ENCODE data around the gene PREX1. TPM values are rescaled to one million over a fixed set of nuclear protein-coding genes. Genes with fewer than 3 reads are reported as not detected.
A peak's percentile ranks its signal among the peaks of the same experiment; 100 is the strongest.

The PREX1 gene
- total and polyA plus RNA-seq, 2 donors (not counting 3 experiments of a cell fraction or from before 2014, with no cell fraction given) = 51.3 to 72.9 TPM

DNA sequence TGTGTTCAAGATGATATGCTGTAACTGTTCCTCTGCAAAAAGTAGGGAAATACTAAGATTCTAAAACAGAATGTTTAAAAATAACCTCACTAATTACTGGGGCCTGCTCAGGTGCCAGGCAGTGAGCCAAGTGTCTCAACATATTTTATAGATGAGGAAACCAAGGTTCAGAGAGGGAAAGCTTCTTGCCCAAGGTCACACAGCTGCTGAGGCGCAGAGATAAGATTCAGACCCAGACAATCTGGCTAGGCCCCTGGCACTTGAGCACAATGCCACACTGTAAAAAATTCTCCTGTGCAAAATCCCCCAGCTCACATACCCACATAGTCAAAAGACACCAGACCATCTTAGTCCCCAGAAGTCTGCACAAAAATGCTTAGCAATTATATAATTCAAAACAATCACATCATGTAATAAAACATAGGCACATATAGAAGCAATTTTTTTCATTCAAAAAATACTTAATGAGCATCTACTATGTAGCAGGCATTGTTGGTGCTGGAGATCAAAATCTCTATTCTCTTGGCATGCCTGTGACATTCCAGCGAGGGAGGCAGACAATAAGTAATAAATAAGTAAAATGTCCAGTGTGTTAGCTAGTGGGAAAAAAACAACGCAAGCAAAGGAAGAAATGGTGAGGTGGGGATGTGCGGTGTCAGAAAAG lies 10.3 kb downstream of the PREX1 start:
- peak; percentile 32 for TF ChIP-seq POLR2AphosphoS5 (IDR thresholded peaks at IDR 0.05; ENCODE audit: insufficient read depth, low read depth, low read length)
- TF ChIP-seq GATA2 (IDR thresholded peaks at IDR 0.05; ENCODE audit: insufficient read depth, insufficient read length, low read depth, low read length) = peak; percentile 56
- no peak for TF ChIP-seq FOS (IDR thresholded peaks at IDR 0.05; ENCODE audit: borderline replicate concordance, insufficient read depth, low read length)
- Histone ChIP-seq H2AFZ (ENCODE audit: low read depth, low read length) (no peak overlapping the region), H3K36me3 (ENCODE audit: control insufficient read depth in 2 of 2, extremely low read depth in 1 of 2, insufficient read depth in 2 of 2, low read length in 2 of 2) (peaks cover 0 to 12% of the 10 kb centered on the region in 2 experiments), H3K4me2 (ENCODE audit: insufficient read depth, low read length) (peak overlapping the region; percentile 23), H3K27ac (ENCODE audit: insufficient read depth, low read depth, low read length) (peak overlapping the region; percentile 40), H3K27me3 (ENCODE audit: control insufficient read depth in 2 of 2, insufficient read depth in 2 of 2, low read length in 2 of 2) (no peaks in the 10 kb centered on the region), H3K9me3 (replicated peaks; ENCODE audit: control insufficient read depth, insufficient read depth, low read length) (no peaks in the 10 kb centered on the region), H3K79me2 (ENCODE audit: control insufficient read depth, insufficient read depth, low read length) (peaks cover 99% of the 10 kb centered on the region), H4K20me1 (replicated peaks; ENCODE audit: control insufficient read depth, extremely low read depth, insufficient read depth, low read length) (no peaks in the 10 kb centered on the region), H3K9ac (replicated peaks; ENCODE audit: extremely low read depth, insufficient read depth, low read length) (no peak overlapping the region), H3K9me1 (replicated peaks; ENCODE audit: control insufficient read depth, extremely low read depth, insufficient read depth, low read length) (no peaks in the 10 kb centered on the region), H3K4me3 (replicated peaks in 1 of 3; ENCODE audit: insufficient read depth in 1 of 3, low read depth in 1 of 3, low read length in 3 of 3) (no peak overlapping the region), H3K4me1 (ENCODE audit: control insufficient read depth, extremely low read depth, insufficient read depth, low read length) (peaks cover 34% of the 10 kb centered on the region)
- FAIRE-seq = peak; percentile 38
- CTCF ChIA-PET = interaction anchor here (1.1 to 1.8 kb wide), 4 partner anchors 17 to 160 kb away, joined by 3 to 8 read pairs (median 4); no protein-coding TSS in a partner anchor
- POLR2A ChIA-PET = no interaction called here
- BruUV-seq (replicated peaks) = no TSS peak
- intact Hi-C loops (cut with micrococcal nuclease) = no loop called here
- peak; percentile 75 for DNase-seq (ENCODE audit: low read depth, low spot score)
- dilution Hi-C loops (cut with MboI; ENCODE audit: extremely low pct_ligation_motif_present, low sequenced_read_pairs) = no loop called here

DNA sequence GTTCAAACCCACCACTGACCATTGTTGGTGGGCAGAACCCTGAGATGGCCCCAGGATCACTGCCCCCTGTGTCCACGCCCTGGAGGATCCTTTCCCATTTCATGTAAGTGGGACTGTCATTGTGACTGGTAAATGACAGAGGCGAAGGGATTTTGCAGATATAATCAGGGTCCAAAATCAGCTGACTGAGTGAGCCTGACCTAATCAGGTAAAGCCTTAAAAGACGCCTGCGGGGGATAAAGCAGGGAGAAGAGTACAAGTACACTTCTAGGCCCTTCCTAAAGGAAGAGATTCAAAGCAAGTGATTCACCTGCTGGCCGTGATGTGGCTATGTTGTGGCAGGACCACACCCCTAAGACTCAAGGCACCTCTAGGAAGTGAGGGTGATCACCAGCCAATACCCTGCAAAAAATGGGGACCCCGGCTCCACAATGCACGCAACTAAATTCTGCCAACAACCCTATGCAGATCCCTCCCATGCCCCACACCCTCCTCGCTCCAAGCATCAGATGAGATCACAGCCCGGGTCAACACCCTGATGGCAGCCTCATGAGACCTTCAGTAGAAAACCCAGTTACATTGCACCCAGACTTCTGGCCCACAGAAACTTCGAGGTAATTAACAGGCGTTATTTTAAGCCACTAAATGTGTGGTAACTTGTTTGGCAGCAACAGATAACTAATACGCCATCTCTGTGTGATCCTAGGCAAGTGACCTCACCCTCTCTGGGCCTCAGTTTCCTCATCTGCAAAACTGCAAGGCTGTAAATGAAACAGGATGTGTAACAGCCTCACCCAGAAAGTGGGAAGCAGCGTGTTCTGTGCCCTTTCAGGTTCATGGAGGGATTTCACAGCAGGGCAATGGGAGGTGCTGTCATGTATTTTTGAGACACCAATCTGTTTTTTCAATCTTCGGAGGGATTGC lies 11.3 kb downstream of the PREX1 start:
- Histone ChIP-seq H2AFZ (ENCODE audit: low read depth, low read length) (no peak overlapping the region), H3K79me2 (ENCODE audit: control insufficient read depth, insufficient read depth, low read length) (peaks cover 98% of the 10 kb centered on the region), H3K4me2 (ENCODE audit: insufficient read depth, low read length) (peak overlapping the region; percentile 23), H3K4me1 (ENCODE audit: control insufficient read depth, extremely low read depth, insufficient read depth, low read length) (peaks cover 33% of the 10 kb centered on the region), H3K27ac (ENCODE audit: insufficient read depth, low read depth, low read length) (no peak overlapping the region), H3K4me3 (replicated peaks in 1 of 3; ENCODE audit: insufficient read depth in 1 of 3, low read depth in 1 of 3, low read length in 3 of 3) (no peak overlapping the region), H4K20me1 (replicated peaks; ENCODE audit: control insufficient read depth, extremely low read depth, insufficient read depth, low read length) (no peaks in the 10 kb centered on the region), H3K27me3 (ENCODE audit: control insufficient read depth in 2 of 2, insufficient read depth in 2 of 2, low read length in 2 of 2) (no peaks in the 10 kb centered on the region), H3K9me1 (replicated peaks; ENCODE audit: control insufficient read depth, extremely low read depth, insufficient read depth, low read length) (no peaks in the 10 kb centered on the region), H3K9me3 (replicated peaks; ENCODE audit: control insufficient read depth, insufficient read depth, low read length) (no peaks in the 10 kb centered on the region), H3K9ac (replicated peaks; ENCODE audit: extremely low read depth, insufficient read depth, low read length) (peak overlapping the region; percentile 8), H3K36me3 (ENCODE audit: control insufficient read depth in 2 of 2, extremely low read depth in 1 of 2, insufficient read depth in 2 of 2, low read length in 2 of 2) (peaks cover 0 to 10% of the 10 kb centered on the region in 2 experiments)
- dilution Hi-C loops (cut with MboI; ENCODE audit: extremely low pct_ligation_motif_present, low sequenced_read_pairs) (no loop called here), intact Hi-C loops (cut with micrococcal nuclease) (no loop called here)
- ChIA-PET POLR2A (no interaction called here), CTCF (interaction anchor here (1.1 to 1.8 kb wide), 2 partner anchors 89 to 159 kb away, joined by 4 to 8 read pairs; no protein-coding TSS in a partner anchor)
- no peak for FAIRE-seq
- TF ChIP-seq, protein P1, sequence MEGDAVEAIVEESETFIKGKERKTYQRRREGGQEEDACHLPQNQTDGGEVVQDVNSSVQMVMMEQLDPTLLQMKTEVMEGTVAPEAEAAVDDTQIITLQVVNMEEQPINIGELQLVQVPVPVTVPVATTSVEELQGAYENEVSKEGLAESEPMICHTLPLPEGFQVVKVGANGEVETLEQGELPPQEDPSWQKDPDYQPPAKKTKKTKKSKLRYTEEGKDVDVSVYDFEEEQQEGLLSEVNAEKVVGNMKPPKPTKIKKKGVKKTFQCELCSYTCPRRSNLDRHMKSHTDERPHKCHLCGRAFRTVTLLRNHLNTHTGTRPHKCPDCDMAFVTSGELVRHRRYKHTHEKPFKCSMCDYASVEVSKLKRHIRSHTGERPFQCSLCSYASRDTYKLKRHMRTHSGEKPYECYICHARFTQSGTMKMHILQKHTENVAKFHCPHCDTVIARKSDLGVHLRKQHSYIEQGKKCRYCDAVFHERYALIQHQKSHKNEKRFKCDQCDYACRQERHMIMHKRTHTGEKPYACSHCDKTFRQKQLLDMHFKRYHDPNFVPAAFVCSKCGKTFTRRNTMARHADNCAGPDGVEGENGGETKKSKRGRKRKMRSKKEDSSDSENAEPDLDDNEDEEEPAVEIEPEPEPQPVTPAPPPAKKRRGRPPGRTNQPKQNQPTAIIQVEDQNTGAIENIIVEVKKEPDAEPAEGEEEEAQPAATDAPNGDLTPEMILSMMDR (IDR thresholded peaks at IDR 0.05; ENCODE audit: extremely low read depth in 1 of 2, insufficient read depth in 1 of 2, low read depth in 1 of 2, low read length in 2 of 2) = no peak
- TF ChIP-seq JUN (IDR thresholded peaks at IDR 0.05; ENCODE audit: borderline replicate concordance, insufficient read depth, insufficient read length, low read depth) (no peak), POLR2AphosphoS5 (IDR thresholded peaks at IDR 0.05; ENCODE audit: insufficient read depth, low read depth, low read length) (no peak), EZH2 (IDR thresholded peaks at IDR 0.05; ENCODE audit: borderline replicate concordance, low read depth, low read length, severe bottlenecking) (no peak), MYC (IDR thresholded peaks at IDR 0.05; ENCODE audit: low read depth, low read length) (no peak), GATA2 (IDR thresholded peaks at IDR 0.05; ENCODE audit: insufficient read depth, insufficient read length, low read depth, low read length) (no peak), POLR2A (IDR thresholded peaks at IDR 0.05; ENCODE audit: low read depth, low read length) (no peak), FOS (IDR thresholded peaks at IDR 0.05; ENCODE audit: borderline replicate concordance, insufficient read depth, low read length) (no peak)
- TF ChIP-seq, protein P2, sequence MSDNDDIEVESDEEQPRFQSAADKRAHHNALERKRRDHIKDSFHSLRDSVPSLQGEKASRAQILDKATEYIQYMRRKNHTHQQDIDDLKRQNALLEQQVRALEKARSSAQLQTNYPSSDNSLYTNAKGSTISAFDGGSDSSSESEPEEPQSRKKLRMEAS (IDR thresholded peaks at IDR 0.05; ENCODE audit: insufficient read depth, insufficient read length) = no peak
- no TSS peak for BruUV-seq (replicated peaks)
- DNase-seq (ENCODE audit: low read depth, low spot score) = no peak
